Urinary bladder (tissue), 4 donors: Measurements from ENCODE around the gene STAC. TPM values are rescaled to one million over a fixed set of nuclear protein-coding genes. Genes with fewer than 3 reads are reported as not detected.
A peak's percentile ranks its signal among the peaks of the same experiment; 100 is the strongest.

Source experiments
- DNase-seq: peaks from one replicate; pipeline ENCODE4 v3.0.0-alpha.2; 2015; ENCODE audit errors: extremely low spot score
- H3K27ac ChIP-seq: one replicate; pipeline ENCODE4 v1.5.1; 2013; ENCODE audit warnings: low read depth, mild to moderate bottlenecking, moderate library complexity
- H3K36me3 ChIP-seq: one replicate; pipeline ENCODE4 v1.6.1; 2013; ENCODE audit warnings: mild to moderate bottlenecking, moderate library complexity; ENCODE audit not compliant: insufficient read depth
- H3K4me1 ChIP-seq: one replicate; pipeline ENCODE4 v1.6.1; 2013; ENCODE audit warnings: mild to moderate bottlenecking, moderate library complexity; ENCODE audit not compliant: insufficient read depth
- H3K4me3 ChIP-seq: one replicate; pipeline ENCODE4 v1.5.1; 2013; ENCODE audit warnings: low read depth, low read length
- WGBS: extraction: QIAGEN DNeasy Blood & Tissue Kit; methylation state at CpG from one replicate; pipeline ENCODE4 v1.1.7; 2013; 5-methylcytosine and 5-hydroxymethylcytosine counted together
- polyA plus RNA-seq: library from polyadenylated mRNA; stranded (reverse); fragments of 200-250 nt; gene quantifications from one replicate; pipeline ENCODE4 v1.2.3, GENCODE V29; 2013
- total RNA-seq: library from RNA; depleted of rRNA; stranded (reverse); fragments of >200 nt; gene quantifications from one replicate; pipeline ENCODE4 v1.2.3, GENCODE V29; 2014
- donor health status: healthy with polysubstance abuse.
- donor health status: healthy.

The STAC gene
- total and polyA plus RNA-seq, 2 donors = 1.5 to 8.9 TPM

DNA sequence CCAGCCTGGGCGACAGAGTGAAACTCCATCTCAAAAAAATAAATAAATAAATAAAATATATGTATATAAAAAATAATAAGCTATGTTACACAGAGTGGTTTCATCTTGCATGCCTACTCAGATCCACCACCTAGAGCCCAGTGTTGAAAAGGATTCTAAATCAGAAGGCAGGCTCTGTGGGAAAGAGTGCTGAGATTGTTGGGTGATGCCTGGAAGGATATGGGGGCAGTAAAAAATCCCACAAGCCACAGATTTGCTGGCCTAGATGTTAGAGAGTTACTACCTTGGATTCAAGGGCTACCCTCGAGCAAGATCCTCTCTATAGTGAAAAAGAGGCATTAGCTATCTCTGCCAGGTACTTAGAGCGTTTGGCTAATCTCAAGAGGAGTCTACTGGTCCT, 144.3 kb downstream of the STAC start:
- 84% methylated on average over 3 of the region's 3 CpGs for WGBS
- DNase-seq = no peak

DNA sequence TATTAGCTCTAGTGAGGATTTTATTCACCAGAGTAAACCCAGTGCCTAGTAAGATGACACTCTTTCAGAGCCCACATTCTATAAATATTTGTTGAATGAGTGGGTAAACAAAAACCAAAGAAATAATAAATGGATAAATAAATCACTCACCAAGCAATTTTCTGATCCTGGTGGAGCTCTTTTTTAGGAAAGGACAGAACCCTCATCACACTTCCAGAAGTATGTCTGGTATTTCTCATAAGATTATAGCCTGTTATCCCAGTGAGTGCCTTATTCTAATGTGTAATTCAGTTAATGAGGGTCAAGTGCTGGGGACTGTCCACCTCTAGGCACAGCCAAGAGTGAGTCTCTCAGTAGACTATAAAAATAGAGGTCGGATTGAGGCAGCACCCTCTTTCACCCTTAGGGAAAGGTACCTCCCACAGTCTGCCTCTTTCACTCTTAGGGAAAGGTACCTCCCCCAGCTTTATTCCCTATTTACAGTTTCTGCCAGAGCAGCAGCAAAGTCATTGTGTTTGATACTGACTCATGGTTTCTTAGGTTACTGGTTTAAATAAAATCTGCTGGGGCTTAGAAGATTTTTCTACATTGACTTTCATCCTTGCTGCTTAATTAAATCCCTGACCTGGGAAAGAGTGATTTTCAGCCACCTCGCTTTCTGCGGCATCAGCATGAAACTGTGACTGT, 145.0 kb downstream of the STAC start:
- Histone ChIP-seq H3K4me1 (no peaks in the 10 kb centered on the region), H3K27ac (no peak overlapping the region), H3K4me3 (no peak overlapping the region), H3K36me3 (no peaks in the 10 kb centered on the region)
- 63% methylated on average over 3 of the region's 3 CpGs for WGBS
- no peak for DNase-seq

More for the DNA sequence above, 144.3 kb downstream of the STAC start:
- no peak overlapping the region for H3K27ac ChIP-seq
- H3K4me3 ChIP-seq = no peak overlapping the region
- H3K4me1 ChIP-seq = no peaks in the 10 kb centered on the region
- no peaks in the 10 kb centered on the region for H3K36me3 ChIP-seq

DNA sequence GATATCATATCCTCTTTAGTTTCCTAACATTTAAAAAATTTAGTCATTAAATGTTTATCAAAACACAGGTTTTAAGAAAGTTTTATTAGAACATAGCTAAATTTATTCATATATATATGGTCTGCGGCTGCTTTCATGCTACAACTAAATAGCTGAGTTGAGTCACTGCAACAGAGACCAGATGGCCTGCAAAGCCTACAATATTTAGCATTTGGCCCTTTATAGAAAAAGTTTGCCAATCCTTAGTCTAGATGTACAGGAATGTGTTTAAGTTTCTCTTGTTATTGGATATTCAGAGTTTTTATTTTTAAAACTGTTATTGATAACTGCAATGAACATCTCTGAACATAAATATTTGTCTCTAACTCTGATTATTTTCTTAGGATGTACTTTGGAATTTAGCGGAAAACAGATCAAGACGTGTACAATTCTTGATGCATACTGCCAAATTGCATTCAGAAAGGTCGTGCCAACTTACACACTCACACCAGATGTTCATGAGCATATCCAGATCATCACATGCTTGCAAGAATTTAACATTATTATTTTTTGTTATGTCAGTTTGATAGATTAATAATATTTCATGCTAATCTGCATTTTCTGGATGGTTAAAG, 157.9 kb downstream of the STAC start:
- 65% methylated on average over 4 of the region's 4 CpGs for WGBS
- Histone ChIP-seq H3K36me3 (no peaks in the 10 kb centered on the region), H3K4me1 (no peaks in the 10 kb centered on the region), H3K4me3 (no peak overlapping the region), H3K27ac (no peak overlapping the region)
- no peak for DNase-seq

DNA sequence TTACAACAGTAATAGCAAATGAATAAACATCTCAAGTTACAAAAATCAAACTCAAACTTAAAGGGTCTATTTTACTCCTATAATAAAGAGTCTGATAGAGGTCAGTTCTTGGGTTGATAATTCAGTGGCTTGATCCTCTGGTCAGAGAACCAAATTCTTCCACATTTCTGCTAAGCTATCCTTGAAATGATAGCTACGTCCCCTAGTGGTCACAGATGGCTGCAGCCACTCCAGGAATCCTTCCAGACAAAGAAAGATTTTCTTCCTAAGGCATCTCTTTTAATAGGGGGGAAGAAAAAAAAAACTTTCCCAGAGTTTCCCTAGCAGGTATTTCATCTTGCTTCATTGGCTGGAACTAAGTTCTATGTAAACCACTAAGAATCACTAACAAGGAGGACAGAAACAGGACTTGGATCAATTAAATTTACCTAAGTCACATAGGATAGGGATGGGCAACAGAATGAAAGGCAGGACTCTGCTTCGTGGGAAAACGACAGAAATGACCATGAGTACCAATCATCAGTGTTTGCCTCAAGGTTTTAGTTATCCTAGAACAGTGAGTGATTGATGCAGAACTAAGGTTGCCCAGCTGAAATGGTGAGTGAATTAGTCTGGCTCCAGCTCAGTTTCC, 160.7 kb downstream of the STAC start:
- Histone ChIP-seq H3K36me3 (no peaks in the 10 kb centered on the region), H3K4me3 (no peak overlapping the region), H3K27ac (no peak overlapping the region), H3K4me1 (no peaks in the 10 kb centered on the region)
- no peak for DNase-seq
- 66% methylated on average over 3 of the region's 3 CpGs for WGBS

DNA sequence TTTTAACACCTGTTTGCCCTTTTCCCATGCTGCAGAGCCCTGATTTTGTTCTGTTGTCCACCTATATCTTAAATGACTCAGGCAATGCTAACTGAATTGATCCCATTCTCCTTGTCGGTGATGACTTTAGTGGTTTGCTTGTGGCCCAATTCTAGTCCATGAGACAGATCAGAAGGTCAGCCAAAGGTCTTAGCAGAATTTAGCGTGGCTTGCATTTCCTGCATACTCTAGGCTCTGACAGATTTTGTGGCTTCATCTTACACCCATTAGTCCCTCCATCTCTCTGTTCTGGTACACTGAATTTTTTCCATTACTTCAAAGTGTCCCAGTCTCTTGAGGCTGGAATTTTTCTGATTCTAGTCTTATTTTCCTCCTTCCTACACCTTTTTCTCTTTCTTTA, 161.9 kb downstream of the STAC start:
- WGBS = 61% methylated on average over 2 of the region's 2 CpGs
- no peaks in the 10 kb centered on the region for H3K4me1 ChIP-seq
- H3K36me3 ChIP-seq = no peaks in the 10 kb centered on the region
- no peak for DNase-seq
- no peak overlapping the region for H3K27ac ChIP-seq
- H3K4me3 ChIP-seq = no peak overlapping the region

DNA sequence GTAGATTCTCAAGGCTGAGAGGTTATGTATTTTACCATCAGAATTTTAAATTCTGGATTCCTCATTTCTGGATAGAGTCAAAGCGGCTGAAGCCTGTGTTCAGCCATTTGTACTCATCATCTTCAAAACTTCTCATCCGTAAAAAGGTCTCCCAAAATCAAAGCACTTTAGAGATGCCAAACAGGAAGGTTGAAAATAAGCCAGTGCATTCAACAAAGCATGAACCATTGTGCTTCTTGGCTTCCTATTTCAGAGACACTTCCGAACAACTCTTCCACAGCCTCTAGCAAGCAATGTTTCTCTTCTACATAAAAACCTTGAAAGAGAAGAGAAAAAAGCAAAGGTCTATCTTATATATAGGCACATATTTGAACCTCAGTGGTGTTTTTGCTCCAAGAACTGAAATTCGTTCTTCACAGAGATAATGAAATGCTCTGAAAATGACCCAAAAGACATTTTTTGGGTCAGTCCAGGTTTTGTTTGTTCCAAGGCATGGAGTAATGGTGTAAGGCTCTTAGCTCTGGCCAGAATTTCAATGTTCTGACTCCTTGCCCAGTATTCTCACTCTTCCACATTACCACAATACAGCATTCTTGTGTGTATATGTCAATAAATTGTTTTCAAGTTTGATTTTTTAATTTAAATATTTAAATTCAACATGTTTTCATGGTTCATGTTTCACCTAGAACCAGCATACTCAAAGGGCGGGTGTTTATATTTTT, 163.1 kb downstream of the STAC start:
- WGBS = 86% methylated on average over 5 of the region's 5 CpGs
- no peak for DNase-seq
- Histone ChIP-seq H3K27ac (no peak overlapping the region), H3K36me3 (no peaks in the 10 kb centered on the region), H3K4me1 (no peaks in the 10 kb centered on the region), H3K4me3 (no peak overlapping the region)

DNA sequence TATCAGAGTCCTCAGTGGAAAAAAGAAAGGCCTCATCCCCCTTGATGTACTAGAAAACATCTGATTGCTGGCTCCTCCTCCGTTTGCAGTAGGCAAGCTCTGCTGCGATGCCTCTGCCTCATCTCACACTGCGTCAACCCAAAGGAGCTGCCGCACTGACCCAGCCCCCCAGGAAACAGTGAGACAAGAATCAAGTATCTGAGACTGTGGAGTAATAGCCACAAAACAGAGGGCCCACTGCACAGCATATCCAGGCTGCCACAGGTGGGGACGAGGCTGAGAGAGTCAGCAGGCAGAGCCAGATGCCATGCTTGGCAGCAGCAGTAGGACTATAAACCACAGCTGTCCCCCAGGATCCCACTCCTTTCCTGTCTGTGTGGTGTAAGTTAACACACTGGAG, 165.9 kb downstream of the STAC start:
- no peak overlapping the region for H3K27ac ChIP-seq
- no peaks in the 10 kb centered on the region for H3K36me3 ChIP-seq
- no peak for DNase-seq
- no peaks in the 10 kb centered on the region for H3K4me1 ChIP-seq
- no peak overlapping the region for H3K4me3 ChIP-seq
- WGBS = 41% methylated on average over 5 of the region's 5 CpGs

DNA sequence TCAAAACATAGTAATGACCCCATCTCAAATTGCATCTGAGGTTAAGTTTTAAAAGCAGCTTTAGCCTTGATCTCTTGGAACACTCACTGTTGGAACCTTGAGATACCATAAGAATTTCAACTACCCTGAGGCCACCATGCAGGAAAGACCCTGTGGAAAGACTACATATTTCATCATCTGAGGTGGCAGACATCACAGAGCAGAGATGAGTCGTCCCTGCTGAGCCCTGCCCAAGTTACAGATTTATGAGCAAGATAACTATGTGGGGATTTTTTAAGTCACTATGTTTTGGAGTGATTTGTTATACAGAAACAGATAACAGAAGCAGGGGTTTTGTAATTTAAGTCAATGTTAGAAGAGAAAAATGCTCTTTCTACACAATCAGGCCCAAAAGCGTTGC, 168.4 kb downstream of the STAC start:
- Histone ChIP-seq H3K4me3 (no peak overlapping the region), H3K27ac (no peak overlapping the region), H3K36me3 (no peaks in the 10 kb centered on the region), H3K4me1 (no peaks in the 10 kb centered on the region)
- no peak for DNase-seq
- 78% methylated on average over 2 of the region's 2 CpGs for WGBS

DNA sequence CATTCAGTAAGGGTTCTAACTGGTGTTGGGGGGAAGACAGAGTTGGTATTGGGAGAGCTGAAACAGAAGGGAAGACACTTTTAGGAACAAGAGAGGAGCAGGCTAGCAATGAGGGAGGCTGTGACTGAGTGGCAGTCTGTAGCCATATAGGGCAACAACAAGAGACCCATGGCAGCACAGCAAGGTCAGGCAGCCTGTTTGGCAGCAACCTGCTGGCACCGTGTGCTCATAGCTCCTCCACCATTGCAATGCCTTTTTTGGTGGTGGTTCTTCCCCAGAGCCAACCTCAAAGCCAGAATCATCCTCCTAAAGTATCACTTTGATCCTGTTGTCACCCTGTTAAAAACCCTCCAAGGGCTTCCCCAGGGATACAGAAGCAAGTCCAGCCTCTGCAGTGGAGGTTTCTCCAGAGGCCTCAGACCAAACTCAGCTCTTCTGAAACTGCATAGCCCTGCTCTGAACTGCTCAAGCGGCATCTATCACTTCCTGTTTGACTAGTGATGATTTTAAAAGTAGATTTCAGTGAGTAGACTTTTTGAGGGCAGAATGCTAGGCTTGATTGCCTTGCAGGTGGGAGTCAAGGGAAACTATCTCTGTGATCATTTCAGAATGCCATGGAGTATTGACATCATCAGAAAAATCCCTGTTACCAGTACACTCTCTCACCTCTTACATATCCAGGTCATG, 176.9 kb downstream of the STAC start:
- DNase-seq = no peak
- H3K27ac ChIP-seq = no peak overlapping the region

DNA sequence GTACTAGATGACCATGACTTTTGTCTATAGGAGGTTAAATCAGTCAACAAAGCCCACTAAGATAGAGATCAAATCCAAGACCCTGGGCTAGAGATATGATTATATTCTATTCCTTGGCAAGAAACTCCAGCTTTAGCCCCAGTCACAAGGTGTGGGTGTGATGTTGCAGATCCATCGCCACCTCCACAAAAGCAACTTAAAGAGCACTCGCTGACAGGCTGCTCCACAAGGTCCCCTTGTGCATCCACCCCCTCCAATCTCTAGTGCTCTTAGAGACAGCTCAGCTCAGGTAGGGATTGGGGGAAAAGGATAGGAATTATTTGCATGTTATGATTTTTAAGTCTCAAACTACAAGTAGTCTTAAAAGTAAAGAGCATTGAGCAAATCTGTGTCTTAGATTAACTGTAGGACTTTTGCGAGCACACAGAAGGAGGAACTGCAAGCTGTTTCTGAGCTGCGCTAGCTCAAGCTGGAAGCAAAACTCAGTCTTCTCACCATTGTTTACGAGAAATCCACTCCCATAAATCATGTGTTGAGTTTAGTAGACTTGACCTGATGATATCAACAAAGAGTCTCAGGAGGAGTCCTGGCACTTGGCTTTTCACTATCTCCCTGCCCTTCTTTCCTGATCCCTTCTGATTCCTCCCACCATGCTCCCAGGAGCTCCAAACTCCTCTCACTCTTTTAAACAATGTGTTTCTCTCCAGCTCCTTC, 177.6 kb downstream of the STAC start:
- peak; percentile 8 for DNase-seq
- Histone ChIP-seq H3K4me1 (no peaks in the 10 kb centered on the region), H3K27ac (no peak overlapping the region), H3K4me3 (no peak overlapping the region), H3K36me3 (no peaks in the 10 kb centered on the region)
- 32% methylated on average over 5 of the region's 5 CpGs for WGBS

More for the DNA sequence above, 176.9 kb downstream of the STAC start:
- Histone ChIP-seq H3K4me3 (no peak overlapping the region), H3K4me1 (no peaks in the 10 kb centered on the region), H3K36me3 (no peaks in the 10 kb centered on the region)
- WGBS = 61% methylated on average over 2 of the region's 2 CpGs

DNA sequence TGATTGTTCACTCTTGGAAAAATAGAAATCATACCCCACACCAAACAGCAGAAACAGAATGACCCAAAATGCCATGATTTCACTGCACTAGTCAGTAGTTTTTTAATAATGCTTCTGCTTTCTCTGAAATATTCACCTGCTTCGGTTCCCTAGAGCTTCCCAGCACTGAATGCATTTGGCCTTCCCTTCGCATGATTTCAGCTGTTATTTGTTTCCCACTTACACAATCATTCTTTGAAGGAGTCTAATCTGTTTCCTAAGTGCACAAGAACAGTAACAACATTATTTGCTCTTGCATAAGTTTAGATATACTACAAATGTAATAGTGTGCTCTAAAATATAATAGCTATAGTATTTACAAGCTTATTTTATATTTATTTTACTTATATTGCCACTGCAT, 178.7 kb downstream of the STAC start:
- 66% methylated on average over 2 of the region's 2 CpGs for WGBS
- H3K36me3 ChIP-seq = no peaks in the 10 kb centered on the region
- H3K27ac ChIP-seq = no peak overlapping the region
- DNase-seq = no peak
- no peak overlapping the region for H3K4me3 ChIP-seq
- H3K4me1 ChIP-seq = no peaks in the 10 kb centered on the region

DNA sequence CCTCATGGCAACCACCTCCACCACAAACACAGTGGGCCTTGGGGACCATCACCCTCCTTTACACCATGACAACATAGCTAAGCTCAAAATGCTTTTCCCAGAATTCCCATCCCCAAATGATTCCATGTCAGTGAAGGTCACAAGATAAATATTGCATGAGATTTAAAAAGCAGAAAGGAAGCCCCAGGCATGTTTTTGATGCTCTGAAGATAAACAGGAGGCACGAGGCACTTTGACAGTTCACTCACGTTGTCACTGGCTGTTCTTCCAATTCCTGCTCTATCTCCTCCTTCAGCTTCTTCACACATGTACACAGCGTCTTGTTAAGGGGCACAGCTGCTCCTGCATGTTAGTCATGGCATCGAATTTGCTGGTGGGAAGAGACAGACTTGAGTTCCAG, 180.4 kb downstream of the STAC start:
- H3K27ac ChIP-seq = no peak overlapping the region
- 66% methylated on average over 4 of the region's 4 CpGs for WGBS
- H3K4me1 ChIP-seq = no peaks in the 10 kb centered on the region
- no peak for DNase-seq
- H3K4me3 ChIP-seq = no peak overlapping the region
- no peaks in the 10 kb centered on the region for H3K36me3 ChIP-seq

DNA sequence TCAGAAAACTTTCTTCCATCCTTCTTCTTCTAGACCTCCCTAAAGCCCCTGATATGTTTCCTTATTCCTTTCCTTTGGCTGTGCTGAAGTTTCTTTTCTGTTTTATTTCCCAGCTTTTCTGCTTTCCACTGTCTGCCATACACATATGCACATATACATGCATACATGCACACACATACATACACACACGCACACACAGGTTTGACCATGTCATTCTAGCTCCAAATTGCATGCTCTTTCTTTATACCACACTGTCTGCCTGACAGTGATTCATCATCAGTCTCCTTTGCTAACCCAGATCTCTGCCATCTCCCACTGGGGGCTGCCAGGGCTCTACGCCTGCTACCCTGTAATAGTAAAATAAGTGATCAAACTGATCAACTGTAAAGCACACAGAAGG, 181.3 kb downstream of the STAC start:
- no peak overlapping the region for H3K27ac ChIP-seq
- no peak overlapping the region for H3K4me3 ChIP-seq
- WGBS = 84% methylated on average over 2 of the region's 2 CpGs
- H3K36me3 ChIP-seq = no peaks in the 10 kb centered on the region
- no peaks in the 10 kb centered on the region for H3K4me1 ChIP-seq
- no peak for DNase-seq
